K562 (cell line): ENCODE data around the gene WASF3.

Experiments used
- CBX5 ChIP-seq: IDR thresholded peaks from 2 replicates; pipeline ENCODE4 v1.6.1; 2014; ENCODE audit warnings: low read depth, borderline replicate concordance
- EP300 ChIP-seq: IDR thresholded peaks from 2 replicates; pipeline ENCODE4 v1.6.1; 2012; ENCODE audit warnings: low read length, improper control_type of control experiment
- ETV5 ChIP-seq: sonication (generic); formaldehyde crosslinking; IDR thresholded peaks from 2 replicates; pipeline ENCODE4 v1.4.0; 2020; ENCODE audit warnings: low read depth, mild to moderate bottlenecking, missing genetic modification reagents
- FOXM1 ChIP-seq, 2 experiments: fragments of 450-650 bp in 1 of 2; sonication (generic) in 1 of 2; formaldehyde crosslinking in 1 of 2; IDR thresholded peaks; 2 replicates each; pipeline versions ENCODE4 v1.6.1 to v1.9.0; 2017 to 2022; ENCODE audit warnings: low read depth in 2 of 2, mild to moderate bottlenecking in 2 of 2, missing genetic modification reagents in 1 of 2, moderate library complexity in 1 of 2
- HDAC2 ChIP-seq: fragments of 450-650 bp; IDR thresholded peaks from 2 replicates; pipeline ENCODE4 v1.6.1; 2016; ENCODE audit warnings: mild to moderate bottlenecking
- MAFG ChIP-seq: fragments of 450-650 bp; conservative IDR thresholded peaks from 2 replicates; pipeline ENCODE4 v1.6.1; 2016; ENCODE audit warnings: missing genetic modification characterization, missing compliant biosample characterization
- YY1 ChIP-seq, 3 experiments: IDR thresholded peaks; 2 replicates each; pipeline ENCODE4 v1.6.1; 2011; ENCODE audit warnings: low read length in 2 of 3, mild to moderate bottlenecking in 2 of 3, moderate library complexity in 2 of 3, borderline replicate concordance in 1 of 3, control low read depth in 1 of 3, low read depth in 1 of 3; ENCODE audit not compliant: insufficient read depth in 3 of 3, insufficient replicate concordance in 2 of 3, control insufficient read depth in 1 of 3, insufficient read length in 1 of 3; ENCODE audit errors: extremely low read depth in 1 of 3
- TF ChIP-seq, protein P1 (sequence below): sonication (generic); formaldehyde crosslinking; IDR thresholded peaks from 2 replicates; pipeline ENCODE4 v1.8.0; 2022; ENCODE audit warnings: mild to moderate bottlenecking, missing genetic modification reagents
- TF ChIP-seq, protein P2 (sequence below), 3 experiments: IDR thresholded peaks in 2 of 3; conservative IDR thresholded peaks in 1 of 3; 2 replicates each; pipeline ENCODE4 v1.5.1; 2011 to 2012; ENCODE audit warnings: low read length in 3 of 3, mild to moderate bottlenecking in 3 of 3, control low read depth in 2 of 3, improper control_type of control experiment in 1 of 3, inconsistent platforms in 1 of 3, low read depth in 1 of 3, mixed read lengths in 1 of 3, moderate library complexity in 1 of 3; ENCODE audit not compliant: insufficient read depth in 2 of 3
- TF ChIP-seq, protein P3 (sequence below): sonication (generic); formaldehyde crosslinking; IDR thresholded peaks from 2 replicates; pipeline ENCODE4 v1.8.0; 2022; ENCODE audit warnings: mild to moderate bottlenecking, missing genetic modification reagents
- TF ChIP-seq, protein P4 (sequence below): fragments of 200-800 bp; sonication (Bioruptor generic); IDR thresholded peaks from 2 replicates; pipeline ENCODE4 v1.6.1; 2016; ENCODE audit warnings: missing genetic modification characterization, missing compliant biosample characterization
- TF ChIP-seq, protein P5 (sequence below): fragments of 250-450 bp; sonication (Bioruptor Pico); IDR thresholded peaks from 2 replicates; pipeline ENCODE4 v1.5.0; 2020; ENCODE audit warnings: mild to moderate bottlenecking, borderline replicate concordance

DNA sequence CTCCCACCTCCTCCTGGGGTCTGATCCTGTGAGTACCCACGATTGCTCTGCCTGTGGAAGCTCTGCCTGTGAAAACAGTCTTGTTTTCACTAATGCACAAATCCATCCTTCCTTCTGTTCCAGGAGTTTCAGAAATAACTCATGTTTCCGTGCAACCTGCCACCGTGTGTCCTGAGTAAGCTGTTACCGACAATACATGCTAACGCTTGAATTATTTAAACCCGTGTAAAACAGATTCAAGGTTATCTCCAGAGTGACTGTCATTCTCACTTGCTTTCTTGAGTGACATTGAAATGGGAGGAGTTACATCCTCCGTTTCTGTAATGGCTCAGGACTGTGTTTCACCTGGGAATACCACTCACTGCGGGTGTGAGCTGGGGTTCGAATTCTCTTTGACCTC is 178.2 kb downstream of the WASF3 start:
- TF ChIP-seq HDAC2 (no peak), MAFG (tag) (no peak), YY1 (IDR thresholded peaks at IDR 0.05; ENCODE audit: borderline replicate concordance in 1 of 3, control insufficient read depth in 1 of 3, extremely low read depth in 1 of 3, insufficient read depth in 3 of 3, insufficient read length in 1 of 3, insufficient replicate concordance in 2 of 3, low read depth in 1 of 3, low read length in 2 of 3) (no peak), CBX5 (no peak), ETV5 (no peak), FOXM1 (IDR thresholded peaks at IDR 0.05; ENCODE audit: low read depth) (no peak), FOXM1 (CRISPR knock-in tag; IDR thresholded peaks at IDR 0.05; ENCODE audit: low read depth) (no peak), EP300 (no peak)
- TF ChIP-seq, protein P1, sequence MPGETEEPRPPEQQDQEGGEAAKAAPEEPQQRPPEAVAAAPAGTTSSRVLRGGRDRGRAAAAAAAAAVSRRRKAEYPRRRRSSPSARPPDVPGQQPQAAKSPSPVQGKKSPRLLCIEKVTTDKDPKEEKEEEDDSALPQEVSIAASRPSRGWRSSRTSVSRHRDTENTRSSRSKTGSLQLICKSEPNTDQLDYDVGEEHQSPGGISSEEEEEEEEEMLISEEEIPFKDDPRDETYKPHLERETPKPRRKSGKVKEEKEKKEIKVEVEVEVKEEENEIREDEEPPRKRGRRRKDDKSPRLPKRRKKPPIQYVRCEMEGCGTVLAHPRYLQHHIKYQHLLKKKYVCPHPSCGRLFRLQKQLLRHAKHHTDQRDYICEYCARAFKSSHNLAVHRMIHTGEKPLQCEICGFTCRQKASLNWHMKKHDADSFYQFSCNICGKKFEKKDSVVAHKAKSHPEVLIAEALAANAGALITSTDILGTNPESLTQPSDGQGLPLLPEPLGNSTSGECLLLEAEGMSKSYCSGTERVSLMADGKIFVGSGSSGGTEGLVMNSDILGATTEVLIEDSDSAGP (CRISPR knock-in tag): no peak
- TF ChIP-seq, protein P2, sequence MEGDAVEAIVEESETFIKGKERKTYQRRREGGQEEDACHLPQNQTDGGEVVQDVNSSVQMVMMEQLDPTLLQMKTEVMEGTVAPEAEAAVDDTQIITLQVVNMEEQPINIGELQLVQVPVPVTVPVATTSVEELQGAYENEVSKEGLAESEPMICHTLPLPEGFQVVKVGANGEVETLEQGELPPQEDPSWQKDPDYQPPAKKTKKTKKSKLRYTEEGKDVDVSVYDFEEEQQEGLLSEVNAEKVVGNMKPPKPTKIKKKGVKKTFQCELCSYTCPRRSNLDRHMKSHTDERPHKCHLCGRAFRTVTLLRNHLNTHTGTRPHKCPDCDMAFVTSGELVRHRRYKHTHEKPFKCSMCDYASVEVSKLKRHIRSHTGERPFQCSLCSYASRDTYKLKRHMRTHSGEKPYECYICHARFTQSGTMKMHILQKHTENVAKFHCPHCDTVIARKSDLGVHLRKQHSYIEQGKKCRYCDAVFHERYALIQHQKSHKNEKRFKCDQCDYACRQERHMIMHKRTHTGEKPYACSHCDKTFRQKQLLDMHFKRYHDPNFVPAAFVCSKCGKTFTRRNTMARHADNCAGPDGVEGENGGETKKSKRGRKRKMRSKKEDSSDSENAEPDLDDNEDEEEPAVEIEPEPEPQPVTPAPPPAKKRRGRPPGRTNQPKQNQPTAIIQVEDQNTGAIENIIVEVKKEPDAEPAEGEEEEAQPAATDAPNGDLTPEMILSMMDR (IDR thresholded peaks at IDR 0.05 in 2 of 3, conservative IDR thresholded peaks at IDR 0.05 in 1 of 3; ENCODE audit: insufficient read depth in 2 of 3, low read depth in 1 of 3, low read length in 3 of 3): no peak
- TF ChIP-seq, protein P3, sequence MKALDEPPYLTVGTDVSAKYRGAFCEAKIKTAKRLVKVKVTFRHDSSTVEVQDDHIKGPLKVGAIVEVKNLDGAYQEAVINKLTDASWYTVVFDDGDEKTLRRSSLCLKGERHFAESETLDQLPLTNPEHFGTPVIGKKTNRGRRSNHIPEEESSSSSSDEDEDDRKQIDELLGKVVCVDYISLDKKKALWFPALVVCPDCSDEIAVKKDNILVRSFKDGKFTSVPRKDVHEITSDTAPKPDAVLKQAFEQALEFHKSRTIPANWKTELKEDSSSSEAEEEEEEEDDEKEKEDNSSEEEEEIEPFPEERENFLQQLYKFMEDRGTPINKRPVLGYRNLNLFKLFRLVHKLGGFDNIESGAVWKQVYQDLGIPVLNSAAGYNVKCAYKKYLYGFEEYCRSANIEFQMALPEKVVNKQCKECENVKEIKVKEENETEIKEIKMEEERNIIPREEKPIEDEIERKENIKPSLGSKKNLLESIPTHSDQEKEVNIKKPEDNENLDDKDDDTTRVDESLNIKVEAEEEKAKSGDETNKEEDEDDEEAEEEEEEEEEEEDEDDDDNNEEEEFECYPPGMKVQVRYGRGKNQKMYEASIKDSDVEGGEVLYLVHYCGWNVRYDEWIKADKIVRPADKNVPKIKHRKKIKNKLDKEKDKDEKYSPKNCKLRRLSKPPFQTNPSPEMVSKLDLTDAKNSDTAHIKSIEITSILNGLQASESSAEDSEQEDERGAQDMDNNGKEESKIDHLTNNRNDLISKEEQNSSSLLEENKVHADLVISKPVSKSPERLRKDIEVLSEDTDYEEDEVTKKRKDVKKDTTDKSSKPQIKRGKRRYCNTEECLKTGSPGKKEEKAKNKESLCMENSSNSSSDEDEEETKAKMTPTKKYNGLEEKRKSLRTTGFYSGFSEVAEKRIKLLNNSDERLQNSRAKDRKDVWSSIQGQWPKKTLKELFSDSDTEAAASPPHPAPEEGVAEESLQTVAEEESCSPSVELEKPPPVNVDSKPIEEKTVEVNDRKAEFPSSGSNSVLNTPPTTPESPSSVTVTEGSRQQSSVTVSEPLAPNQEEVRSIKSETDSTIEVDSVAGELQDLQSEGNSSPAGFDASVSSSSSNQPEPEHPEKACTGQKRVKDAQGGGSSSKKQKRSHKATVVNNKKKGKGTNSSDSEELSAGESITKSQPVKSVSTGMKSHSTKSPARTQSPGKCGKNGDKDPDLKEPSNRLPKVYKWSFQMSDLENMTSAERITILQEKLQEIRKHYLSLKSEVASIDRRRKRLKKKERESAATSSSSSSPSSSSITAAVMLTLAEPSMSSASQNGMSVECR: no peak
- TF ChIP-seq, protein P4, sequence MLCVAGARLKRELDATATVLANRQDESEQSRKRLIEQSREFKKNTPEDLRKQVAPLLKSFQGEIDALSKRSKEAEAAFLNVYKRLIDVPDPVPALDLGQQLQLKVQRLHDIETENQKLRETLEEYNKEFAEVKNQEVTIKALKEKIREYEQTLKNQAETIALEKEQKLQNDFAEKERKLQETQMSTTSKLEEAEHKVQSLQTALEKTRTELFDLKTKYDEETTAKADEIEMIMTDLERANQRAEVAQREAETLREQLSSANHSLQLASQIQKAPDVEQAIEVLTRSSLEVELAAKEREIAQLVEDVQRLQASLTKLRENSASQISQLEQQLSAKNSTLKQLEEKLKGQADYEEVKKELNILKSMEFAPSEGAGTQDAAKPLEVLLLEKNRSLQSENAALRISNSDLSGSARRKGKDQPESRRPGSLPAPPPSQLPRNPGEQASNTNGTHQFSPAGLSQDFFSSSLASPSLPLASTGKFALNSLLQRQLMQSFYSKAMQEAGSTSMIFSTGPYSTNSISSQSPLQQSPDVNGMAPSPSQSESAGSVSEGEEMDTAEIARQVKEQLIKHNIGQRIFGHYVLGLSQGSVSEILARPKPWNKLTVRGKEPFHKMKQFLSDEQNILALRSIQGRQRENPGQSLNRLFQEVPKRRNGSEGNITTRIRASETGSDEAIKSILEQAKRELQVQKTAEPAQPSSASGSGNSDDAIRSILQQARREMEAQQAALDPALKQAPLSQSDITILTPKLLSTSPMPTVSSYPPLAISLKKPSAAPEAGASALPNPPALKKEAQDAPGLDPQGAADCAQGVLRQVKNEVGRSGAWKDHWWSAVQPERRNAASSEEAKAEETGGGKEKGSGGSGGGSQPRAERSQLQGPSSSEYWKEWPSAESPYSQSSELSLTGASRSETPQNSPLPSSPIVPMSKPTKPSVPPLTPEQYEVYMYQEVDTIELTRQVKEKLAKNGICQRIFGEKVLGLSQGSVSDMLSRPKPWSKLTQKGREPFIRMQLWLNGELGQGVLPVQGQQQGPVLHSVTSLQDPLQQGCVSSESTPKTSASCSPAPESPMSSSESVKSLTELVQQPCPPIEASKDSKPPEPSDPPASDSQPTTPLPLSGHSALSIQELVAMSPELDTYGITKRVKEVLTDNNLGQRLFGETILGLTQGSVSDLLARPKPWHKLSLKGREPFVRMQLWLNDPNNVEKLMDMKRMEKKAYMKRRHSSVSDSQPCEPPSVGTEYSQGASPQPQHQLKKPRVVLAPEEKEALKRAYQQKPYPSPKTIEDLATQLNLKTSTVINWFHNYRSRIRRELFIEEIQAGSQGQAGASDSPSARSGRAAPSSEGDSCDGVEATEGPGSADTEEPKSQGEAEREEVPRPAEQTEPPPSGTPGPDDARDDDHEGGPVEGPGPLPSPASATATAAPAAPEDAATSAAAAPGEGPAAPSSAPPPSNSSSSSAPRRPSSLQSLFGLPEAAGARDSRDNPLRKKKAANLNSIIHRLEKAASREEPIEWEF: no peak
- TF ChIP-seq, protein P5, sequence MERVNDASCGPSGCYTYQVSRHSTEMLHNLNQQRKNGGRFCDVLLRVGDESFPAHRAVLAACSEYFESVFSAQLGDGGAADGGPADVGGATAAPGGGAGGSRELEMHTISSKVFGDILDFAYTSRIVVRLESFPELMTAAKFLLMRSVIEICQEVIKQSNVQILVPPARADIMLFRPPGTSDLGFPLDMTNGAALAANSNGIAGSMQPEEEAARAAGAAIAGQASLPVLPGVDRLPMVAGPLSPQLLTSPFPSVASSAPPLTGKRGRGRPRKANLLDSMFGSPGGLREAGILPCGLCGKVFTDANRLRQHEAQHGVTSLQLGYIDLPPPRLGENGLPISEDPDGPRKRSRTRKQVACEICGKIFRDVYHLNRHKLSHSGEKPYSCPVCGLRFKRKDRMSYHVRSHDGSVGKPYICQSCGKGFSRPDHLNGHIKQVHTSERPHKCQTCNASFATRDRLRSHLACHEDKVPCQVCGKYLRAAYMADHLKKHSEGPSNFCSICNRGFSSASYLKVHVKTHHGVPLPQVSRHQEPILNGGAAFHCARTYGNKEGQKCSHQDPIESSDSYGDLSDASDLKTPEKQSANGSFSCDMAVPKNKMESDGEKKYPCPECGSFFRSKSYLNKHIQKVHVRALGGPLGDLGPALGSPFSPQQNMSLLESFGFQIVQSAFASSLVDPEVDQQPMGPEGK (CRISPR knock-in tag): no peak
